DND-41 (cell line): ENCODE results near the gene PRIM2.
"Not testable (repeated sequence)": the region's sequence is repeated elsewhere in the genome, so short reads cannot be mapped to it uniquely, and the experiment has no call there.

ENCODE experiments used
- EZH2 ChIP-seq: IDR thresholded peaks from 3 replicates; pipeline ENCODE4 v1.6.1; 2012; ENCODE audit warnings: borderline replicate concordance, low read depth, mild to moderate bottlenecking, moderate library complexity, low read length, inconsistent platforms; ENCODE audit not compliant: severe bottlenecking
- TF ChIP-seq, protein P1 (sequence below): IDR thresholded peaks from 2 replicates; pipeline ENCODE4 v1.5.1; 2012; ENCODE audit warnings: borderline replicate concordance, low read length, moderate library complexity, mild to moderate bottlenecking; ENCODE audit not compliant: poor library complexity, severe bottlenecking; ENCODE audit errors: extremely low read depth

DNA sequence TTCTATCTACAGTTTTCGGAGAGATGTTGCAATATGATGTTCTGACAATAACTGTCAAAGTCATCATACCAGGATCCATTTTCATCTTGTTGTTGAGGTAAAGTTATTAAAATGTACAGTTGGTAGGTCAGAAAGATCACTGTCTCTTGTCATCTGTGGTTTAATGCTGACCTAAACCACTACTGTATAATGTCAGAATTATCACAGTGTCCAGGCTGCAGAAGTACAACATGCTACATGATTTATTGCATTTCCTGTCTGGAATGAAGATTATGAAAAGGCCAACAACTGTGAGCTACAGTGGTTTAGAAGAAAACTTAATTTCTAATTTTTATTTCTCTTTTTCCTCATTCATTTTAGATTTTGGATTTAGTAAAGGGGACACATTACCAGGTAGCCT is 314.3 kb downstream of the PRIM2 start:
- TF ChIP-seq, protein P1, sequence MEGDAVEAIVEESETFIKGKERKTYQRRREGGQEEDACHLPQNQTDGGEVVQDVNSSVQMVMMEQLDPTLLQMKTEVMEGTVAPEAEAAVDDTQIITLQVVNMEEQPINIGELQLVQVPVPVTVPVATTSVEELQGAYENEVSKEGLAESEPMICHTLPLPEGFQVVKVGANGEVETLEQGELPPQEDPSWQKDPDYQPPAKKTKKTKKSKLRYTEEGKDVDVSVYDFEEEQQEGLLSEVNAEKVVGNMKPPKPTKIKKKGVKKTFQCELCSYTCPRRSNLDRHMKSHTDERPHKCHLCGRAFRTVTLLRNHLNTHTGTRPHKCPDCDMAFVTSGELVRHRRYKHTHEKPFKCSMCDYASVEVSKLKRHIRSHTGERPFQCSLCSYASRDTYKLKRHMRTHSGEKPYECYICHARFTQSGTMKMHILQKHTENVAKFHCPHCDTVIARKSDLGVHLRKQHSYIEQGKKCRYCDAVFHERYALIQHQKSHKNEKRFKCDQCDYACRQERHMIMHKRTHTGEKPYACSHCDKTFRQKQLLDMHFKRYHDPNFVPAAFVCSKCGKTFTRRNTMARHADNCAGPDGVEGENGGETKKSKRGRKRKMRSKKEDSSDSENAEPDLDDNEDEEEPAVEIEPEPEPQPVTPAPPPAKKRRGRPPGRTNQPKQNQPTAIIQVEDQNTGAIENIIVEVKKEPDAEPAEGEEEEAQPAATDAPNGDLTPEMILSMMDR, result not testable (repeated sequence)
- not testable (repeated sequence) for TF ChIP-seq EZH2
